HepG2 (cell line): Measurements from ENCODE around the gene NINL. TPM values are rescaled to one million over a fixed set of nuclear protein-coding genes. Genes with fewer than 3 reads are reported as not detected.
A peak's percentile ranks its signal among the peaks of the same experiment; 100 is the strongest.

ENCODE experiments used
- DR1 ChIP-seq: sonication (generic); formaldehyde crosslinking; IDR thresholded peaks from 2 replicates; pipeline ENCODE4 v1.8.0; 2021; ENCODE audit warnings: mild to moderate bottlenecking, missing genetic modification reagents, inconsistent platforms
- FOXK2 ChIP-seq: fragments of 450-650 bp; IDR thresholded peaks from 2 replicates; pipeline ENCODE4 v1.6.1; 2016
- GABPA ChIP-seq, 2 experiments: IDR thresholded peaks; 2 replicates each; pipeline ENCODE4 v1.6.1; 2011 to 2016; ENCODE audit warnings: low read depth in 2 of 2, low read length in 1 of 2, missing biosample characterization in 1 of 2, missing genetic modification characterization in 1 of 2
- IRF1 ChIP-seq: sonication (generic); formaldehyde crosslinking; IDR thresholded peaks from 2 replicates; pipeline ENCODE4 v1.4.0; 2020; ENCODE audit warnings: low read depth, mild to moderate bottlenecking, missing genetic modification reagents
- PAXIP1 ChIP-seq: sonication (generic); formaldehyde crosslinking; conservative IDR thresholded peaks from 2 replicates; pipeline ENCODE4 v1.4.0; 2020; ENCODE audit warnings: mild to moderate bottlenecking, missing genetic modification reagents, moderate library complexity
- RELA ChIP-seq: sonication (generic); formaldehyde crosslinking; IDR thresholded peaks from 2 replicates; pipeline ENCODE4 v1.4.0; 2020; ENCODE audit warnings: missing genetic modification reagents
- ZHX2 ChIP-seq, 2 experiments: sonication (generic) in 1 of 2; formaldehyde crosslinking in 1 of 2; IDR thresholded peaks; 2 replicates each; pipeline versions ENCODE4 v1.6.1 to v1.9.0; 2014 to 2022; ENCODE audit warnings: antibody characterized with exemption in 1 of 2, borderline replicate concordance in 1 of 2, inconsistent platforms in 1 of 2, low read depth in 1 of 2, missing genetic modification reagents in 1 of 2
- ZNF558 ChIP-seq: sonication (generic); formaldehyde crosslinking; IDR thresholded peaks from 2 replicates; pipeline ENCODE4 v1.9.0; 2022; ENCODE audit warnings: mild to moderate bottlenecking, missing genetic modification reagents, borderline replicate concordance
- ZSCAN20 ChIP-seq: sonication (generic); formaldehyde crosslinking; IDR thresholded peaks from 2 replicates; pipeline ENCODE4 v1.4.0; 2020; ENCODE audit warnings: missing genetic modification reagents, mild to moderate bottlenecking, borderline replicate concordance
- ZZZ3 ChIP-seq: sonication (generic); formaldehyde crosslinking; IDR thresholded peaks from 2 replicates; pipeline ENCODE4 v1.4.0; 2020; ENCODE audit warnings: missing genetic modification reagents, mild to moderate bottlenecking, borderline replicate concordance
- polyA plus RNA-seq, 8 experiments: library from polyadenylated mRNA; depleted of rRNA in 3 of 8; stranded (reverse) in 7 of 8; unstranded in 1 of 8; fragments of >200 nt; fragmentation: Illumina TruSeq in 4 of 8; extraction: Trizol in 4 of 8; gene quantifications; 2 replicates each; pipeline versions ENCODE4 v1.2.1 to v1.2.3, GENCODE V29; 2011 to 2016; ENCODE audit warnings: low read depth in 4 of 8, missing spikeins in 1 of 8, mixed read lengths in 1 of 8; ENCODE audit not compliant: insufficient read depth in 1 of 8
- total RNA-seq, 5 experiments: library from RNA; depleted of rRNA; stranded (reverse); fragments of >200 nt; fragmentation: Illumina TruSeq; extraction: Trizol; gene quantifications; 2 replicates each; pipeline ENCODE4 v1.2.3, GENCODE V29; 2016; ENCODE audit warnings: low read depth in 1 of 5
- TF ChIP-seq, protein P1 (sequence below): sonication (generic); formaldehyde crosslinking; IDR thresholded peaks from 2 replicates; pipeline ENCODE4 v1.5.0; 2020; ENCODE audit warnings: missing genetic modification reagents

The NINL gene
- total and polyA plus RNA-seq, 2 of the 13 experiments (the other 11 are each of a cell fraction or from before 2014, with no cell fraction given): 32.3 to 34.3 TPM

- TF ChIP-seq, protein P1, sequence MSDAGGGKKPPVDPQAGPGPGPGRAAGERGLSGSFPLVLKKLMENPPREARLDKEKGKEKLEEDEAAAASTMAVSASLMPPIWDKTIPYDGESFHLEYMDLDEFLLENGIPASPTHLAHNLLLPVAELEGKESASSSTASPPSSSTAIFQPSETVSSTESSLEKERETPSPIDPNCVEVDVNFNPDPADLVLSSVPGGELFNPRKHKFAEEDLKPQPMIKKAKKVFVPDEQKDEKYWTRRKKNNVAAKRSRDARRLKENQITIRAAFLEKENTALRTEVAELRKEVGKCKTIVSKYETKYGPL (CRISPR knock-in tag): peak; percentile 74; the same call in 1 of the 2 replicates
- TF ChIP-seq GABPA (IDR thresholded peaks at IDR 0.05; ENCODE audit: low read depth, low read length) (no peak), GABPA (CRISPR knock-in tag; IDR thresholded peaks at IDR 0.05; ENCODE audit: low read depth) (peak; percentile 59), ZNF558 (peak; percentile 99), ZHX2 (IDR thresholded peaks at IDR 0.05; ENCODE audit: low read depth) (no peak; the same call in none of the 2 replicates), ZHX2 (CRISPR knock-in tag; IDR thresholded peaks at IDR 0.05; ENCODE audit: borderline replicate concordance) (peak; percentile 85; the same call in 1 of the 2 replicates), ZSCAN20 (CRISPR knock-in tag) (peak; percentile 70; the same call in 1 of the 2 replicates), FOXK2 (no peak), DR1 (CRISPR knock-in tag) (peak; percentile 96), IRF1 (CRISPR knock-in tag) (peak; percentile 86), RELA (CRISPR knock-in tag) (peak; percentile 22; the same call in 1 of the 2 replicates), ZZZ3 (CRISPR knock-in tag) (peak; percentile 96), PAXIP1 (CRISPR knock-in tag) (peak; percentile 54)
Observed at GRCh38 chr20:25623736-25624499, 38.6 kb upstream of the NINL start, which contains the start of gene NANP (continued).
